ENCODE results near the gene FHL5. TPM values are rescaled to one million over a fixed set of nuclear protein-coding genes. Genes with fewer than 3 reads are reported as not detected.
"Not testable (repeated sequence)": the region's sequence is repeated elsewhere in the genome, so short reads cannot be mapped to it uniquely, and the experiment has no call there.

Gene FHL5
- total RNA-seq, 1 donor from 2014 or later = not detected

DNA sequence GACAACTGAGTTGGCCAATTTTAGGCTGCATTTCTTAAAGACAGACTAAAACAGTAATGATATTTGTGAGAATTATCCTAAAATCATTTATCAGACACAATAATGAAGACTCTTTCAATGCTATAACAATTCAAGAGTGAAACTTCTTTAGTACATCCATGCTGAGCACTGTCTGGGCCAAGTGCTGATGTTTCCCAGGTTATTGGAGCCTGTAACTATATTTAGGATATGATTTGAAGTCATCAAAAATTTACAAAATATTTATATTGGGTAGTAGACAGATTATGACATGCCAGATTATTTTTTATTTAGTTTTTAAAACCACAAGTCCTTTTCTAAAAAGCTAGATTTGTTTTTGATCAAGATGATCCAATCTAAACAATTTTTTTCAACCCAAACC is 45.1 kb downstream of the FHL5 start:
- intact Hi-C loops (cut with micrococcal nuclease) = no loop called here

- intact Hi-C loops (cut with micrococcal nuclease) = no loop called here
These were observed 47.1 kb downstream of the FHL5 start for GRCh38 chr6:96610019-96610418.

GRCh38 chr6:96611342-96611991 is 48.5 kb downstream of the FHL5 start:
- intact Hi-C loops (cut with micrococcal nuclease) = no loop called here

GRCh38 chr6:96613291-96613999 is 50.5 kb downstream of the FHL5 start:
- intact Hi-C loops (cut with micrococcal nuclease) = no loop called here

DNA sequence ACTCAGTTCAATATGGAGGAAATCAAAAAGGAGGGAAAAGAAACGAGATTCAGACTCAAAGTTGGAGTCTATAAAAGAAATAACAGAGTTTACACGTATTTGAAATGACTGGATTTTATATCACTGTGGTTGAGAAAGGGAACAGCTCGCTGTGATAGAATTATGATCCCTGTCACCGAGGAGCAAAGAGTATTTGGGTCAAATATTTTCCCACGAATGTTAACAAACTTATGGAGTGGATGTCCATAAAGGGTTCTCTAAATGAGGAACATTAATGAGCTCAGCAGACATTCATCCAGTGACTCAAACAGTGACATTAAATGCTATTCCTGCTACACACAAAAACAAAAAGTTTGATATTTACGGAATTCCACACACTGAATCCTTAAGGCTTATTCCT is 57.9 kb downstream of the FHL5 start:
- intact Hi-C loops (cut with micrococcal nuclease) = no loop called here

DNA sequence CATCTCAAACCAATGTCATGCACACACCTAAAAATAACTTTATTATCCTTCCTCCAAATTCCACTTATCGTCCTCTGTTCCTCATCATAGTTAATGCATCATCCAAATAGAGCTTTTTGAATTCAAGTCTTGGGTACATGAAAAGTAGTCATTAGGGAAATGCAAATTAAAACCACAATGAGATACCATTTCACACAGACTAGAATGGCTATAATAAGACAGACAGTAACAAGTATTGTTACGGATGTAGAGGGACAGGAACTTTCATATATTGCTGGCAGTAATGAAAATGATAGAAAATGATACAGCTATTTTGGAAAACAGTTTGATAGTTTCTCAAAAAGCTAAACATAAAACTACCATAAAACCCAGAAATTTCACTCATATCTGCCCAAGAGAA is 59.1 kb downstream of the FHL5 start:
- intact Hi-C loops (cut with micrococcal nuclease) = no loop called here

DNA sequence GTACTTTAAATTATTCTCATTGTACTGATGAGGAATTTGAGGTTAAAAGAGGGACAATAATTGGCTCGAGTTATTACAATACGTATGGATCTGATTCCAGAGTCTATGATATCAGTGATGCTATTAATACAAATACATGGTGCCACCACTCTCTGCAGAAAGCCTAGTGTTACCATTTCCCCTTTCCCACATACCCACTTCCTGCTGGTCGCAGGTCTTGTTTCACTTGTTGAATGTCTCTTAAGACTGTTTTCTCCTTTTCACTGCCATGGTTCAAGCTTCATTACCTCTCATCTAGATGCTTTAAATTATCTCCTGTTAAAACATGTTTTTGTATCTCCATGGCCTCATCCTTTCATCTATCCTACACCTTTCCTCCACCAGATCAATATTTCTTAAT is 62.0 kb downstream of the FHL5 start:
- intact Hi-C loops (cut with micrococcal nuclease) = loop anchor here (2.0 to 5.0 kb wide), 2 partner anchors 562 to 770 kb away; no protein-coding TSS in a partner anchor

DNA sequence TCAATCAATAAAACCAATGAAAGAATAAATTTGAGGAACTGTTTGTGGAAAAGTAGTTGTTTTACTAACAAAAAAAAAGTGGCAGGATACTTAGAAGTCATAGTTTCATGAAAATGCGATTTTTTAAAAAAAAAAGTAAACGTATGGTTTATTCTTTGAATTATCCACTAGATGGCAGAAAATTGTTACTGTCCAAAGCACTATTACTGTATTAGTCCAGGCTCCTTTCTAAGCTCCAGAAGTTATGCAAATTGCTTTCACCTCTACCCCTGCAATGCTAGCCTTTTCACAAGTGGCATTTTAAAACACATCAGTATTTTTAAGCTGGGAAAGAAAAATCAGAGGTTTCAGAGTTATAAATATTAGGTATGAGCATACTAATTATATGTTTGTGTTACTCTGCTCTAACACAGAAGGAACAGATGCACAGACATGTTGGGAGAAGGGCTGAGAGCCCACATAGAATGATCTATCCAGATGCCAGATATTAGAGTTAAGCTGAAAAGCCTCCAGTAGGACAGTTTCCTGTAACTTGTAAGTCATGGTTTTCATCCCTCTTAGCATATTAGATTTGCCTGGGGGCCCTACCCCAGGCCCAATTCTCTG is 63.9 kb downstream of the FHL5 start:
- intact Hi-C loops (cut with micrococcal nuclease) = loop anchor here (1.0 to 5.0 kb wide), 5 partner anchors 210 to 560 kb away; partner anchors contain the start of genes GPR63 and NDUFAF4

DNA sequence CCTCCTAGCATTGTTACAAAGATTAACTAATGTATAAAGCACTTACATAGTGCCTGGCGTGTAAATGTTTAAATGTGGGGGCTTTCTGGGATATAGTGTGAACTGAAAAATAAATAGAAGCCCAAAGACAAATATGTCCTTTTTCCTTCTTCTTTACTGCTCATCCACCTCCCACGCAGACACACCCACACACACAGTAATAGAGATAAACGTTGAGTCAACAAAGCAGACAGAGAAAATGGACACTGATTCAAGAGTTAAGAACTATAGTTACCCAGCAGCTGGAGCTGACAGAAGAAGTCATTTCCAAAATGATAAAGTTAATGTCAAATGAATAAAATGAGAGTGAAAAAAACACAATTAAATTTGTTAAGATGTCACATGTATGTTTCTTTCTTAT is 68.3 kb downstream of the FHL5 start:
- intact Hi-C loops (cut with micrococcal nuclease) = no loop called here

DNA sequence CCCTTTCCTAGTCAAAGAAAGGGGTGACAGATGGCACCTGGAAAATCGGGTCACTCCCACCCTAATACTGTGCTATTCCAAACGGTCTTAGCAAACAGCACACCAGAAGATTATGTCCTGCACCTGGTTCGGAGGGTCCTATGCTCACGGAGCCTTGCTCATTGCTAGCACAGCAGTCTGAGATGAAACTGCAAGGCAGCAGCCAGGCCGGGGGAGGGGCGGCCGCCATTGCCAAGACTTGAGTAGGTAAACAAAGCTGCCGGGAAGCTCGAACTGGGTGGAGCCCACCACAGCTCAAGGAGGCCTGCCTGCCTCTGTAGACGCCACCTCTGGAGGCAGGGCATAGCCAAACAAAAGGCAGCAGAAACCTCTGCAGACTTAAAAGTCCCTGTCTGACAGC is 75.1 kb downstream of the FHL5 start:
- intact Hi-C loops (cut with micrococcal nuclease) = not testable (repeated sequence)

DNA sequence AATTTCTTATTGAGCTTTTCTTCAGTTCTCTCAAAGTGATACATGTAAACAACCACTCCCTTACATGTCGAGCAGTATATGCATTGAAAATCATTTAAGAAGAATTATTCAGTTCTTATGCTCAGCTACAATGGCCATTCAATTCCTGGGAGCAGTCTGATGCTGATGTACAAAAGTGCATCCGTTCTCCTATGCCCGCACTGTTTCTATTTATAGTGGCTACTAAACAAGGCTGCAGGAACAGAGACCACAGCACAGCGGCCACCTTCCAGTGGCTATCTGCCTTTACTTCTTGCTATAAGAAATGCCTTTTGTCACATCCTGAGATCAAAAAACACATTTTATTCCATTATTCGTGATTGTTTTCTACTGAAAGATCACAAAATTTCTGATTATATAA is 82.2 kb downstream of the FHL5 start:
- intact Hi-C loops (cut with micrococcal nuclease) = no loop called here

GRCh38 chr6:96649926-96650325 is 87.0 kb downstream of the FHL5 start:
- intact Hi-C loops (cut with micrococcal nuclease) = loop anchor here (5.0 kb wide), 1 partner anchor 1443 kb away; no protein-coding TSS in a partner anchor

GRCh38 chr6:96651816-96652215 is 88.9 kb downstream of the FHL5 start:
- intact Hi-C loops (cut with micrococcal nuclease) = loop anchor here (5.0 kb wide), 1 partner anchor 1445 kb away; no protein-coding TSS in a partner anchor

GRCh38 chr6:96652552-96652951 is 89.6 kb downstream of the FHL5 start:
- intact Hi-C loops (cut with micrococcal nuclease) = loop anchor here (5.0 kb wide), 1 partner anchor 1445 kb away; no protein-coding TSS in a partner anchor

- intact Hi-C loops (cut with micrococcal nuclease) = loop anchor here (5.0 kb wide), 1 partner anchor 1446 kb away; no protein-coding TSS in a partner anchor
These were observed 90.3 kb downstream of the FHL5 start for GRCh38 chr6:96653181-96653580.

- intact Hi-C loops (cut with micrococcal nuclease) = no loop called here
These were observed 93.6 kb downstream of the FHL5 start for GRCh38 chr6:96656567-96656966.

GRCh38 chr6:96657344-96657743 is 94.4 kb downstream of the FHL5 start:
- intact Hi-C loops (cut with micrococcal nuclease) = no loop called here

GRCh38 chr6:96659084-96659845 is 96.3 kb downstream of the FHL5 start:
- intact Hi-C loops (cut with micrococcal nuclease) = no loop called here

Measured in T-helper 1 cell treated with Interleukin-12 subunit alpha and Interleukin-12 subunit beta and Interleukin-4 antibody, amounts not matched to agents 30 ng/mL and 1 ng/mL, for 36 hours (primary cell).